Neutrophil (primary cell): ENCODE data around the gene TPPP.

Source experiments
- H3K27ac ChIP-seq: fragments of 200-600 bp; sonication (generic); 2 replicates; pipeline ENCODE4 v1.5.1; 2016; ENCODE audit warnings: mild to moderate bottlenecking, moderate library complexity
- H3K27me3 ChIP-seq: fragments of 200-600 bp; sonication (generic); 2 replicates; pipeline ENCODE4 v1.6.0; 2016; ENCODE audit warnings: mild to moderate bottlenecking
- H3K36me3 ChIP-seq: fragments of 200-600 bp; sonication (generic); 2 replicates; pipeline ENCODE4 v1.5.1; 2017
- H3K4me1 ChIP-seq, 2 experiments: fragments of 200-600 bp in 1 of 2; sonication (generic) in 1 of 2; 1 replicate in 1 of 2; 2 replicates in 1 of 2; pipeline versions ENCODE4 v1.5.1 to v1.6.1; 2013 to 2016; ENCODE audit warnings: low read depth in 1 of 2, low read length in 1 of 2, mild to moderate bottlenecking in 1 of 2, moderate library complexity in 1 of 2; ENCODE audit not compliant: control insufficient read depth in 1 of 2, insufficient read depth in 1 of 2
- H3K4me3 ChIP-seq, 2 experiments: fragments of 200-600 bp in 1 of 2; sonication (generic) in 1 of 2; 1 replicate in 1 of 2; 2 replicates in 1 of 2; pipeline ENCODE4 v1.5.1; 2013 to 2016; ENCODE audit warnings: low read depth in 1 of 2, low read length in 1 of 2, mild to moderate bottlenecking in 1 of 2, moderate library complexity in 1 of 2
- H3K9me3 ChIP-seq: fragments of 200-600 bp; sonication (generic); 2 replicates; pipeline ENCODE4 v1.5.1; 2016
- TF ChIP-seq, protein P1 (sequence below): fragments of 200-600 bp; sonication (generic); IDR thresholded peaks from 2 replicates; pipeline ENCODE4 v1.5.1; 2016; ENCODE audit warnings: antibody characterized with exemption

The TPPP gene

GRCh38 chr5:611731-612486 is 81.2 kb downstream of the TPPP start, which contains the start of gene CEP72:
Gene CEP72 (plus strand): TSS chr5:612340. CDS start chr5:612362, 22 bp downstream.
- Histone ChIP-seq H3K27ac (peak within 1 kb of the TSS; percentile 46), H3K27me3 (peaks cover 27% of the 10 kb centered on the region), H3K9me3 (no peaks in the 10 kb centered on the region), H3K36me3 (no peaks in the 10 kb centered on the region), H3K4me1 (peaks cover 15 to 18% of the 10 kb centered on the region in 2 experiments), H3K4me3 (peak within 1 kb of the TSS; percentile 70 to 87)
- TF ChIP-seq, protein P1, sequence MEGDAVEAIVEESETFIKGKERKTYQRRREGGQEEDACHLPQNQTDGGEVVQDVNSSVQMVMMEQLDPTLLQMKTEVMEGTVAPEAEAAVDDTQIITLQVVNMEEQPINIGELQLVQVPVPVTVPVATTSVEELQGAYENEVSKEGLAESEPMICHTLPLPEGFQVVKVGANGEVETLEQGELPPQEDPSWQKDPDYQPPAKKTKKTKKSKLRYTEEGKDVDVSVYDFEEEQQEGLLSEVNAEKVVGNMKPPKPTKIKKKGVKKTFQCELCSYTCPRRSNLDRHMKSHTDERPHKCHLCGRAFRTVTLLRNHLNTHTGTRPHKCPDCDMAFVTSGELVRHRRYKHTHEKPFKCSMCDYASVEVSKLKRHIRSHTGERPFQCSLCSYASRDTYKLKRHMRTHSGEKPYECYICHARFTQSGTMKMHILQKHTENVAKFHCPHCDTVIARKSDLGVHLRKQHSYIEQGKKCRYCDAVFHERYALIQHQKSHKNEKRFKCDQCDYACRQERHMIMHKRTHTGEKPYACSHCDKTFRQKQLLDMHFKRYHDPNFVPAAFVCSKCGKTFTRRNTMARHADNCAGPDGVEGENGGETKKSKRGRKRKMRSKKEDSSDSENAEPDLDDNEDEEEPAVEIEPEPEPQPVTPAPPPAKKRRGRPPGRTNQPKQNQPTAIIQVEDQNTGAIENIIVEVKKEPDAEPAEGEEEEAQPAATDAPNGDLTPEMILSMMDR: peak; percentile 37

DNA sequence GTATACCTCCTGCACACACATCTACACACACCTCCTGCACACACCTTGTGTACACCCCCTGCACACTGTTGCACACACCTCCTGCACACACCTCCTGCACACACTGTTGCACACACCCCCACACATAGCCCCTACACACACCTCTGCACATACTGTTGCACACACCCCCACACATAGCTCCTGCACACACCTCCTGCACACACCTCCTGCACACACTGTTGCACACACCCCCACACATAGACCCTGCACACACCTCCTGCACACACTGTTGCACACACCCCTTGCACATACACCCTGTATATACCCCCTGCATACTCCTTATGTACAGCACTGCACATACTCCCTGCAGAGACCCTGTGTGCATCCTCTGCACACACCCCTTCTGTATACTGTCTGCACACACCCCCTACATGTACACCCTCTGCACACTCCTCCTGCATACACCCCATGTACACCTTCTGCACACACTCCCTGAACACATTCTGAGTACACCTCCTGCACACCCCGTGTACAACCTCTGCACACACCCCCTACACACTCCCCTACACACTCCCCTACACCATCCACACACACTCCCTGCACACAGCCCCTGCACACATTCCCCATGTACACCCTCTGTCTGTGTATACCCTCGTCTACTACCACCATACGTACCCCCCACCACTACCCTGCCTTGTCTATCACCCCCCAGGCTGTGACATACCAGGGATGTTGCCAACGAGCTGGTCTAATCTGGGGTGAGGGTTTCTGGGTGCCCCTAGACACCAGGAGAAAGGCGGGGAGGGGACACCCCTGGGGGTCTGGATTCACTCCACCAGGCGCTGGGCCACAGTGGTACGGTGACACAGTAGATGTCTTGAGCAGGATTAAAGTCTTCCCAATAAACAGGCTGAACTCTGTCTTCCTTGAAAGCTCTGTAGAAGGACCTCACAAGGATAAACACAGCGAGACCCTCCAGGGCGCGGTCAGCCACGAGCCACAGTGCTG is 82.1 kb downstream of the TPPP start:
- TF ChIP-seq, protein P1: no peak
- no peaks in the 10 kb centered on the region for H3K36me3 ChIP-seq
- peak overlapping the region; percentile 70 to 87 for H3K4me3 ChIP-seq
- H3K27ac ChIP-seq: no peak overlapping the region
- H3K9me3 ChIP-seq: no peaks in the 10 kb centered on the region
- H3K27me3 ChIP-seq: peaks cover 33% of the 10 kb centered on the region
- H3K4me1 ChIP-seq: peaks cover 15 to 18% of the 10 kb centered on the region in 2 experiments

- Histone ChIP-seq H3K4me1 (peaks cover 15 to 18% of the 10 kb centered on the region in 2 experiments), H3K36me3 (no peaks in the 10 kb centered on the region), H3K27ac (no peak overlapping the region), H3K27me3 (peaks cover 33% of the 10 kb centered on the region), H3K4me3 (no peak overlapping the region), H3K9me3 (no peaks in the 10 kb centered on the region)
- TF ChIP-seq, protein P1: no peak
These were observed 83.0 kb downstream of the TPPP start for GRCh38 chr5:610011-610743.
